Smooth muscle cell of the brain vasculature (primary cell): ENCODE data around the gene STX8.
A peak's percentile ranks its signal among the peaks of the same experiment; 100 is the strongest.
"Not testable (repeated sequence)": the region's sequence is repeated elsewhere in the genome, so short reads cannot be mapped to it uniquely, and the experiment has no call there.

ENCODE experiments used
- DNase-seq: peaks from one replicate; pipeline ENCODE4 v3.0.0-alpha.2; 2012; ENCODE audit warnings: low read depth, low spot score

The STX8 gene

GRCh38 chr17:9266697-9267117 is 308.9 kb downstream of the STX8 start:
- no peak for DNase-seq

- DNase-seq = no peak
Measured at GRCh38 chr17:9266031-9266680, 309.5 kb downstream of the STX8 start.

- DNase-seq = no peak
Measured at GRCh38 chr17:9261081-9262012, 314.3 kb downstream of the STX8 start.

GRCh38 chr17:9259419-9259818 is 316.2 kb downstream of the STX8 start:
- no peak for DNase-seq

GRCh38 chr17:9258115-9259015 is 317.3 kb downstream of the STX8 start:
- no peak for DNase-seq

- DNase-seq = not testable (repeated sequence)
Measured at GRCh38 chr17:9257630-9257965, 318.0 kb downstream of the STX8 start.

GRCh38 chr17:9256751-9257629 is 318.6 kb downstream of the STX8 start:
- no peak for DNase-seq

GRCh38 chr17:9256361-9256750 is 319.3 kb downstream of the STX8 start:
- no peak for DNase-seq

- DNase-seq = no peak
Measured at GRCh38 chr17:9255833-9256232, 319.8 kb downstream of the STX8 start.

- DNase-seq = no peak
Measured at GRCh38 chr17:9254841-9255240, 320.8 kb downstream of the STX8 start.

- no peak for DNase-seq
Measured at GRCh38 chr17:9253308-9253707, 322.3 kb downstream of the STX8 start.

- DNase-seq = no peak
Measured at GRCh38 chr17:9251273-9251672, 324.3 kb downstream of the STX8 start.

- no peak for DNase-seq
Measured at GRCh38 chr17:9249245-9249953, 326.2 kb downstream of the STX8 start.

GRCh38 chr17:9247401-9247938 is 328.1 kb downstream of the STX8 start:
- DNase-seq = no peak

GRCh38 chr17:9244066-9245052 is 331.3 kb downstream of the STX8 start:
- peak; percentile 52 for DNase-seq

GRCh38 chr17:9242983-9243382 is 332.6 kb downstream of the STX8 start:
- no peak for DNase-seq

- DNase-seq = no peak
Measured at GRCh38 chr17:9242497-9242881, 333.1 kb downstream of the STX8 start.

- DNase-seq = no peak
Measured at GRCh38 chr17:9241774-9242496, 333.7 kb downstream of the STX8 start.
